Epithelial cell of esophagus (primary cell): ENCODE data around the gene IFNAR2.

Experiments used
- DNase-seq: peaks from one replicate; pipeline ENCODE4 v3.0.0; 2010; ENCODE audit warnings: low read depth
- H3K4me3 ChIP-seq: 2 replicates; pipeline ENCODE4 v1.5.1; 2011; ENCODE audit warnings: mild to moderate bottlenecking, low read length, control low read depth
- TF ChIP-seq, protein P1 (sequence below): IDR thresholded peaks from 2 replicates; pipeline ENCODE4 v1.5.1; 2011; ENCODE audit warnings: low read depth, mild to moderate bottlenecking, low read length, control low read depth, inconsistent platforms; ENCODE audit not compliant: insufficient read depth; ENCODE audit errors: missing control alignments

The IFNAR2 gene

DNA sequence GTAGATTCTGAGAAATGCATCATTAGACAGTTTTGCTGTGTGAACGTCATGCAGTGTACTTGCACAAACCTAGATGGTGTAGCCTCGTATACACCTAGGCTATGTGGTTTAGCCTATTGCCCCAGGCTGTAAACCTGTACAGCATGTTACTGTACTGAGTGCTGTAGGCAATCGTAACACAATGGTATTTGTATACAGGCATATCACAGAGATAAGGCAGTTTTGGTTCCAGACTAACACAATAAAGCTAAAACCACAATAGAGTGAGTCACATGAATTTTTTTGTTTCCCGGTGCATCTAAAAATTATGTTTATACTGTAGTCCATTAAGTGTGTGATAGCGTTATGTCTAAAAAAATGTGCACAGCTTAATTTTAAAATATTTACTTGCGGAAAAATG, 43.3 kb downstream of the IFNAR2 start:
- TF ChIP-seq, protein P1, sequence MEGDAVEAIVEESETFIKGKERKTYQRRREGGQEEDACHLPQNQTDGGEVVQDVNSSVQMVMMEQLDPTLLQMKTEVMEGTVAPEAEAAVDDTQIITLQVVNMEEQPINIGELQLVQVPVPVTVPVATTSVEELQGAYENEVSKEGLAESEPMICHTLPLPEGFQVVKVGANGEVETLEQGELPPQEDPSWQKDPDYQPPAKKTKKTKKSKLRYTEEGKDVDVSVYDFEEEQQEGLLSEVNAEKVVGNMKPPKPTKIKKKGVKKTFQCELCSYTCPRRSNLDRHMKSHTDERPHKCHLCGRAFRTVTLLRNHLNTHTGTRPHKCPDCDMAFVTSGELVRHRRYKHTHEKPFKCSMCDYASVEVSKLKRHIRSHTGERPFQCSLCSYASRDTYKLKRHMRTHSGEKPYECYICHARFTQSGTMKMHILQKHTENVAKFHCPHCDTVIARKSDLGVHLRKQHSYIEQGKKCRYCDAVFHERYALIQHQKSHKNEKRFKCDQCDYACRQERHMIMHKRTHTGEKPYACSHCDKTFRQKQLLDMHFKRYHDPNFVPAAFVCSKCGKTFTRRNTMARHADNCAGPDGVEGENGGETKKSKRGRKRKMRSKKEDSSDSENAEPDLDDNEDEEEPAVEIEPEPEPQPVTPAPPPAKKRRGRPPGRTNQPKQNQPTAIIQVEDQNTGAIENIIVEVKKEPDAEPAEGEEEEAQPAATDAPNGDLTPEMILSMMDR = no peak
- H3K4me3 ChIP-seq = no peak overlapping the region
- DNase-seq = peak; percentile 25

DNA sequence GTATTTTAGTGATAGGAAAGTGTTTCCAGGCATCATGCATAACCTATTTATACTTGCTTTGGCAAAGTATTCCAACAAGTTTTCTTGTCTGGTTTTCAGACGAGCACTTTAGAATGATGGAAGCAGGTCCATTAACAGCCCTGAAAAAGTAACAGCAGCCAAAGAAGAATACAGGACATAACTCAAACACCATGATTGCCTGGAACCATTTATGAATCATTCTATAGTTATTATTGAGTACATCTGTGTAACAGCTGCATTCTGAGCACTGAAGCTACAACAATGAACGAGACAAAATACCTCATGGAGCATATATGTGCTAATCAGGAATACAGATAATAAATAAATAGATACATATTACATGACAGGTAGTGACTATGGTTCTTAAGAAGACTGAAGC, 49.0 kb downstream of the IFNAR2 start:
- H3K4me3 ChIP-seq = no peak overlapping the region
- peak; percentile 45 for DNase-seq
- TF ChIP-seq, protein P1 = no peak

DNA sequence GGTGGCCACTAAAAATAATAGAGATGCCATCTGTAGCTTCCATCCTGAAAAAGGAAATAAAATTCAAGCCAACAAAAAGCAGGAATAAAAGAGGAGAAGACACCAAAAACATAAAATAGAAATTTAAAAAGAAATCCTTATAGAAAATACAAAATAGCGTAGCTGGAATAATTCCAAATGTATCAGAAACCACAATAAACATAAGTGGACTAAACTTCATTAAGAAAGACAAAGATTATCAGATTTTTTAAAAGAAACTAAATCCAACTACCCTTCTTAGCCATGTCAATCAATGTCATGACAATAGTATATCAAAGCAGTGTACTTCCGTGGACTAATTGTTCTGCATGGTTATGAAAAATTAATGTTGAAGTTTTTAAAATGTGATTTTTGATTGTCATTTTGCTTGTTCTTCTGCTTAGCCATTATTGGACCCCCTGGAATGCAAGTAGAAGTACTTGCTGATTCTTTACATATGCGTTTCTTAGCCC, 49.6 kb downstream of the IFNAR2 start:
- no peak overlapping the region for H3K4me3 ChIP-seq
- no peak for DNase-seq
- TF ChIP-seq, protein P1 = no peak
